Measurements from ENCODE around the gene TM9SF1. TPM values are rescaled to one million over a fixed set of nuclear protein-coding genes. Genes with fewer than 3 reads are reported as not detected.

The TM9SF1 gene
- total and polyA plus RNA-seq, 2 of the 4 experiments (the other 2 are of a cell fraction): 40.4 to 65.6 TPM

- H2BK15ac ChIP-seq (ENCODE audit: low read depth, low read length): no peak overlapping the region
- ChIA-PET POLR2A (ENCODE audit: unreplicated experiment) (no interaction called here), CTCF (no interaction called here)
- no peak overlapping the region for H2AFZ ChIP-seq (replicated peaks; ENCODE audit: low read length, poor library complexity)
- dilution Hi-C loops (cut with HindIII; ENCODE audit: low sequenced_read_pairs, unreplicated experiment): no loop called here
- no peak overlapping the region for H2BK20ac ChIP-seq (ENCODE audit: low read depth, low read length)
- intact Hi-C loops (cut with micrococcal nuclease): no loop called here
- H4K8ac ChIP-seq (ENCODE audit: low read depth in 2 of 2, low read length in 2 of 2): no peak overlapping the region
- H2AK9ac ChIP-seq (replicated peaks; ENCODE audit: low read depth, low read length, poor library complexity): no peak overlapping the region
- in situ Hi-C loops (cut with MboI; ENCODE audit: low sequenced_read_pairs): no loop called here
- DNase-seq (no peak), ATAC-seq (ENCODE audit: low read depth) (no peak)
- no peak overlapping the region for H2BK120ac ChIP-seq (ENCODE audit: low read depth, low read length)
- H3K18ac ChIP-seq (ENCODE audit: low read depth, low read length): no peak overlapping the region
- no peak overlapping the region for H4K5ac ChIP-seq (ENCODE audit: low read depth, low read length)
- H2AK5ac ChIP-seq (ENCODE audit: low read depth, low read length): no peak overlapping the region
- no peak overlapping the region for H3K4me2 ChIP-seq (ENCODE audit: low read depth, low read length)
- H3K36me3 ChIP-seq (ENCODE audit: control insufficient read depth, insufficient read depth, low read length): peaks cover 83% of the 10 kb centered on the region
- no peaks in the 10 kb centered on the region for H3K9me3 ChIP-seq (ENCODE audit: control insufficient read depth, insufficient read depth, low read length)
- H3K14ac ChIP-seq (replicated peaks; ENCODE audit: low read depth, low read length): no peak overlapping the region
- no peaks in the 10 kb centered on the region for H4K20me1 ChIP-seq (ENCODE audit: insufficient read depth, low read length)
- peaks cover 7% of the 10 kb centered on the region for H3K9me1 ChIP-seq (ENCODE audit: insufficient read depth, low read length)
- H2BK5ac ChIP-seq (ENCODE audit: low read depth, low read length, poor library complexity, severe bottlenecking): no peak overlapping the region
- H3K79me1 ChIP-seq (ENCODE audit: low read depth in 1 of 2, low read length in 2 of 2): peaks cover 4 to 26% of the 10 kb centered on the region in 2 experiments; a peak in 3 of 4 replicates
- no peak for TF ChIP-seq RFX5 (IDR thresholded peaks at IDR 0.05; ENCODE audit: low read depth, low read length)
- no peak for TF ChIP-seq CTCF (conservative IDR thresholded peaks at IDR 0.05; ENCODE audit: low read depth, low read length)
- TF ChIP-seq CHD1 (IDR thresholded peaks at IDR 0.05; ENCODE audit: low read depth, low read length): no peak
- no peak for TF ChIP-seq SMC3 (IDR thresholded peaks at IDR 0.05; ENCODE audit: low read depth, low read length)
- no peak for TF ChIP-seq BHLHE40 (IDR thresholded peaks at IDR 0.05; ENCODE audit: low read depth, low read length)
- TF ChIP-seq MAZ (IDR thresholded peaks at IDR 0.05; ENCODE audit: borderline replicate concordance, low read depth, low read length): no peak
- no peak for TF ChIP-seq RAD21 (IDR thresholded peaks at IDR 0.05; ENCODE audit: low read length)
- TF ChIP-seq CEBPB (IDR thresholded peaks at IDR 0.05; ENCODE audit: low read depth, low read length): no peak
- no peak for TF ChIP-seq RCOR1 (IDR thresholded peaks at IDR 0.05; ENCODE audit: insufficient replicate concordance, low read length)
- no peak for TF ChIP-seq NFE2L2 (IDR thresholded peaks at IDR 0.05; ENCODE audit: low read depth, low read length)
- TF ChIP-seq POLR2A (IDR thresholded peaks at IDR 0.05; ENCODE audit: low read depth, low read length): no peak
- TF ChIP-seq USF2 (IDR thresholded peaks at IDR 0.05; ENCODE audit: low read depth, low read length): no peak
- TF ChIP-seq ELK1 (IDR thresholded peaks at IDR 0.05; ENCODE audit: borderline replicate concordance, low read depth, low read length): no peak
- TF ChIP-seq MXI1 (IDR thresholded peaks at IDR 0.05; ENCODE audit: borderline replicate concordance, low read depth, low read length): no peak
- no peak for TF ChIP-seq MAFK (IDR thresholded peaks at IDR 0.05; ENCODE audit: low read depth, low read length)
- no peak for TF ChIP-seq FOS (IDR thresholded peaks at IDR 0.05; ENCODE audit: low read depth, low read length)
- no peak overlapping the region for H3K4ac ChIP-seq (ENCODE audit: low read depth, low read length)
- no TSS peak for BruUV-seq (replicated peaks)
- 94% methylated on average over 7 of the region's 14 CpGs; no CpG with 5 or more reads in 1 of the 2 experiments for WGBS, 2 experiments (ENCODE audit: extremely low coverage in 2 of 2, insufficient read length in 1 of 2)
- H4K91ac ChIP-seq (ENCODE audit: insufficient read depth, low read depth, low read length): no peak overlapping the region
- no peak overlapping the region for H3K4me3 ChIP-seq (ENCODE audit: insufficient read depth, low read depth, low read length)
- no peak overlapping the region for H3K23ac ChIP-seq (ENCODE audit: low read depth, low read length)
- no peaks in the 10 kb centered on the region for H3K27me3 ChIP-seq (ENCODE audit: control insufficient read depth, insufficient read depth, low read length)
- H3K56ac ChIP-seq (ENCODE audit: extremely low read depth, insufficient read depth, low read length): no peak overlapping the region
- H3K27ac ChIP-seq (ENCODE audit: insufficient read depth, low read length): no peak overlapping the region
- no peak overlapping the region for H3K9ac ChIP-seq (ENCODE audit: low read depth, low read length)
- H3K4me1 ChIP-seq (ENCODE audit: control insufficient read depth, insufficient read depth, low read length): peaks cover 2% of the 10 kb centered on the region; the same call in 1 of the 2 replicates
Observed at GRCh38 chr14:24182110-24182882, 12.9 kb downstream of the TM9SF1 start.
